WTC11 (cell line): ENCODE measurements around the gene GBA2. TPM values are rescaled to one million over a fixed set of nuclear protein-coding genes. Genes with fewer than 3 reads are reported as not detected.

Experiments used
- ATAC-seq: fragments of 200-7000 bp; cut with Tn5 transposase; 2 replicates; pipeline ENCODE4 v1.10.0; 2021; ENCODE audit warnings: mild to moderate bottlenecking, moderate library complexity
- CTCF ChIA-PET: fragments of 300-600 bp; sonication (Branson Sonifier 250); formaldehyde crosslinking; loops from one replicate; lab custom pipeline; 2021; ENCODE audit warnings: antibody characterized with exemption; lab: Charles Lee
- POLR2A ChIA-PET: fragments of 350-600 bp; sonication (Branson Sonifier 250); formaldehyde crosslinking; loops from one replicate; lab custom pipeline; 2021; ENCODE audit warnings: antibody characterized with exemption; lab: Charles Lee
- DNase-seq: peaks from one replicate; pipeline ENCODE4 v3.0.0; 2021; ENCODE audit warnings: low spot score
- H3K27ac Mint-ChIP-seq: 2 replicates; pipeline ENCODE4 v1.8.0; 2021; ENCODE audit warnings: mixed read lengths
- H3K27me3 Mint-ChIP-seq: 2 replicates; pipeline ENCODE4 v1.8.0; 2021; ENCODE audit warnings: low read depth, mild to moderate bottlenecking, moderate library complexity, mixed read lengths
- H3K36me3 Mint-ChIP-seq: 2 replicates; pipeline ENCODE4 v1.8.0; 2021; ENCODE audit warnings: mixed read lengths
- H3K4me1 Mint-ChIP-seq: 2 replicates; pipeline ENCODE4 v1.8.0; 2022; ENCODE audit warnings: mixed read lengths
- H3K4me3 Mint-ChIP-seq: 2 replicates; pipeline ENCODE4 v1.8.0; 2021; ENCODE audit warnings: mild to moderate bottlenecking, moderate library complexity, mixed read lengths
- H3K9me3 Mint-ChIP-seq: 2 replicates; pipeline ENCODE4 v1.8.0; 2021; ENCODE audit warnings: mixed read lengths
- ELF4 ChIP-seq: sonication (generic); formaldehyde crosslinking; IDR thresholded peaks from 2 replicates; pipeline ENCODE4 v1.8.1; 2022; ENCODE audit warnings: low read depth, mild to moderate bottlenecking, moderate library complexity, missing genetic modification reagents
- ESRRA ChIP-seq: sonication (generic); formaldehyde crosslinking; IDR thresholded peaks from 2 replicates; pipeline ENCODE4 v1.8.1; 2022; ENCODE audit warnings: mild to moderate bottlenecking, missing genetic modification reagents, borderline replicate concordance
- ETV6 ChIP-seq: sonication (generic); formaldehyde crosslinking; IDR thresholded peaks from 2 replicates; pipeline ENCODE4 v1.8.1; 2022; ENCODE audit warnings: mild to moderate bottlenecking, missing genetic modification reagents
- GTF2I ChIP-seq: fragments of 250-450 bp; sonication (Bioruptor Pico); conservative IDR thresholded peaks from 2 replicates; pipeline ENCODE4 v1.4.0; 2021; ENCODE audit warnings: mild to moderate bottlenecking
- JAZF1 ChIP-seq: fragments of 250-450 bp; sonication (Bioruptor Pico); IDR thresholded peaks from 2 replicates; pipeline ENCODE4 v1.9.0; 2021; ENCODE audit warnings: moderate library complexity, mild to moderate bottlenecking, inconsistent platforms
- KAT7 ChIP-seq: sonication (generic); formaldehyde crosslinking; IDR thresholded peaks from 2 replicates; pipeline ENCODE4 v1.8.1; 2023; ENCODE audit warnings: missing genetic modification reagents, mild to moderate bottlenecking, borderline replicate concordance
- MYBL2 ChIP-seq: sonication (generic); formaldehyde crosslinking; IDR thresholded peaks from 2 replicates; pipeline ENCODE4 v1.8.1; 2023; ENCODE audit warnings: mild to moderate bottlenecking, moderate library complexity, missing genetic modification reagents
- NFATC4 ChIP-seq: fragments of 250-450 bp; sonication (Bioruptor Pico); IDR thresholded peaks from 2 replicates; pipeline ENCODE4 v1.9.0; 2021; ENCODE audit warnings: mild to moderate bottlenecking
- NR3C1 ChIP-seq: sonication (generic); formaldehyde crosslinking; conservative IDR thresholded peaks from 2 replicates; pipeline ENCODE4 v1.8.1; 2023; ENCODE audit warnings: low read depth, mild to moderate bottlenecking, missing genetic modification reagents
- OVOL2 ChIP-seq: fragments of 250-450 bp; sonication (Bioruptor Pico); IDR thresholded peaks from 2 replicates; pipeline ENCODE4 v1.9.0; 2021; ENCODE audit warnings: mild to moderate bottlenecking, borderline replicate concordance
- TEAD4 ChIP-seq: sonication (generic); formaldehyde crosslinking; IDR thresholded peaks from 2 replicates; pipeline ENCODE4 v1.8.0; 2022; ENCODE audit warnings: mild to moderate bottlenecking, missing genetic modification reagents
- ZNF423 ChIP-seq: fragments of 250-450 bp; sonication (Bioruptor Pico); IDR thresholded peaks from 2 replicates; pipeline ENCODE4 v2.1.2; 2022; ENCODE audit warnings: mild to moderate bottlenecking, moderate library complexity
- total RNA-seq: library from RNA; stranded (reverse); gene quantifications from 3 replicates; pipeline ENCODE4 v1.2.3, GENCODE V29; 2021
- TF ChIP-seq, protein P1 (sequence below): fragments of 250-450 bp; sonication (Bioruptor Pico); IDR thresholded peaks from 2 replicates; pipeline ENCODE4 v1.9.0; 2021; ENCODE audit warnings: mild to moderate bottlenecking, borderline replicate concordance
- TF ChIP-seq, protein P2 (sequence below): sonication (generic); formaldehyde crosslinking; IDR thresholded peaks from 2 replicates; pipeline ENCODE4 v1.8.0; 2022; ENCODE audit warnings: mild to moderate bottlenecking, missing genetic modification reagents
- TF ChIP-seq, protein P3 (sequence below): fragments of 250-450 bp; sonication (Bioruptor Pico); conservative IDR thresholded peaks from 2 replicates; pipeline ENCODE4 v1.9.0; 2021; ENCODE audit warnings: mild to moderate bottlenecking
- TF ChIP-seq, protein P4 (sequence below): sonication (generic); formaldehyde crosslinking; conservative IDR thresholded peaks from 2 replicates; pipeline ENCODE4 v1.8.1; 2022; ENCODE audit warnings: mild to moderate bottlenecking, missing genetic modification reagents
- TF ChIP-seq, protein P5 (sequence below): sonication (generic); formaldehyde crosslinking; IDR thresholded peaks from 2 replicates; pipeline ENCODE4 v1.8.1; 2023; ENCODE audit warnings: mild to moderate bottlenecking, moderate library complexity, missing genetic modification reagents
- TF ChIP-seq, protein P6 (sequence below): sonication (generic); formaldehyde crosslinking; IDR thresholded peaks from 2 replicates; pipeline ENCODE4 v1.8.1; 2022; ENCODE audit warnings: low read depth, mild to moderate bottlenecking, moderate library complexity, missing genetic modification reagents, borderline replicate concordance
- TF ChIP-seq, protein P7 (sequence below): sonication (generic); formaldehyde crosslinking; IDR thresholded peaks from 2 replicates; pipeline ENCODE4 v1.8.1; 2023; ENCODE audit warnings: mild to moderate bottlenecking, missing genetic modification reagents, borderline replicate concordance

GBA2 gene
- total RNA-seq, 1 experiment from 2014 or later, result 104 TPM

DNA sequence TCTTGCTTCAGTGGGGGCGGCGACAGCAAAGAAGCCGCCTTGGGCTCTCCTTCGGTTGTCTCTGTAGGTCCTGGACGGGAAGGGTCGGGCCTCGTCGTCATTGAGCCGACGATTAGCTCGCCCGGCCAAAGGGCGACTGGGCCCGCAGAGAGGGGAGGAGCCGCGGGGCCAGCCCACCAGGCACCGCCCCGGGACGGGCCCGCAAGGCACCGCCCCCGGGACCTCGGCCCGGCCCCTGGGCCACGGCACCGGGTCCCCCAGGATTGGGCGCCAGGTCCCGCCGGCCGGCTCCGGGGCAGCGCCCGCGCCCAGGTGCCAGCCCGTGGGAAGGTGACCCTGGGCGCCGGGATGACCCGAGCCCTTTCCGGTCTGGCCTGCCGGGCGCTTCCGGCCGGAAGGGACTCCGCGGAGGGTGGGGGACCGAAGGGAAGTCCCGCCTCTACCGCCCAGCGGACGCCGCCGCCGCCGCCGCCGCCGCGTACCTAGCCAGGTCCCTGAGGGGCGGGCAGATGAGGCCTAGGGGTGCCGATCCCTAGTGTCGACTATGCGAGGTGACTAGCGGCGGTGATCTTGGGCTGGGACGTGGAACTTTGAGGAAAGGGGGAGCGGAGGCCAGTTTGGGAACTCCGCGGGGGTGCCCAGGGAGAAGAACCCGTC lies at the start of gene GBA2, which contains the start of gene RGP1 (continued):
- TF ChIP-seq, protein P1, sequence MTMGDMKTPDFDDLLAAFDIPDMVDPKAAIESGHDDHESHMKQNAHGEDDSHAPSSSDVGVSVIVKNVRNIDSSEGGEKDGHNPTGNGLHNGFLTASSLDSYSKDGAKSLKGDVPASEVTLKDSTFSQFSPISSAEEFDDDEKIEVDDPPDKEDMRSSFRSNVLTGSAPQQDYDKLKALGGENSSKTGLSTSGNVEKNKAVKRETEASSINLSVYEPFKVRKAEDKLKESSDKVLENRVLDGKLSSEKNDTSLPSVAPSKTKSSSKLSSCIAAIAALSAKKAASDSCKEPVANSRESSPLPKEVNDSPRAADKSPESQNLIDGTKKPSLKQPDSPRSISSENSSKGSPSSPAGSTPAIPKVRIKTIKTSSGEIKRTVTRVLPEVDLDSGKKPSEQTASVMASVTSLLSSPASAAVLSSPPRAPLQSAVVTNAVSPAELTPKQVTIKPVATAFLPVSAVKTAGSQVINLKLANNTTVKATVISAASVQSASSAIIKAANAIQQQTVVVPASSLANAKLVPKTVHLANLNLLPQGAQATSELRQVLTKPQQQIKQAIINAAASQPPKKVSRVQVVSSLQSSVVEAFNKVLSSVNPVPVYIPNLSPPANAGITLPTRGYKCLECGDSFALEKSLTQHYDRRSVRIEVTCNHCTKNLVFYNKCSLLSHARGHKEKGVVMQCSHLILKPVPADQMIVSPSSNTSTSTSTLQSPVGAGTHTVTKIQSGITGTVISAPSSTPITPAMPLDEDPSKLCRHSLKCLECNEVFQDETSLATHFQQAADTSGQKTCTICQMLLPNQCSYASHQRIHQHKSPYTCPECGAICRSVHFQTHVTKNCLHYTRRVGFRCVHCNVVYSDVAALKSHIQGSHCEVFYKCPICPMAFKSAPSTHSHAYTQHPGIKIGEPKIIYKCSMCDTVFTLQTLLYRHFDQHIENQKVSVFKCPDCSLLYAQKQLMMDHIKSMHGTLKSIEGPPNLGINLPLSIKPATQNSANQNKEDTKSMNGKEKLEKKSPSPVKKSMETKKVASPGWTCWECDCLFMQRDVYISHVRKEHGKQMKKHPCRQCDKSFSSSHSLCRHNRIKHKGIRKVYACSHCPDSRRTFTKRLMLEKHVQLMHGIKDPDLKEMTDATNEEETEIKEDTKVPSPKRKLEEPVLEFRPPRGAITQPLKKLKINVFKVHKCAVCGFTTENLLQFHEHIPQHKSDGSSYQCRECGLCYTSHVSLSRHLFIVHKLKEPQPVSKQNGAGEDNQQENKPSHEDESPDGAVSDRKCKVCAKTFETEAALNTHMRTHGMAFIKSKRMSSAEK (CRISPR knock-in tag), result no peak
- TF ChIP-seq, protein P2, sequence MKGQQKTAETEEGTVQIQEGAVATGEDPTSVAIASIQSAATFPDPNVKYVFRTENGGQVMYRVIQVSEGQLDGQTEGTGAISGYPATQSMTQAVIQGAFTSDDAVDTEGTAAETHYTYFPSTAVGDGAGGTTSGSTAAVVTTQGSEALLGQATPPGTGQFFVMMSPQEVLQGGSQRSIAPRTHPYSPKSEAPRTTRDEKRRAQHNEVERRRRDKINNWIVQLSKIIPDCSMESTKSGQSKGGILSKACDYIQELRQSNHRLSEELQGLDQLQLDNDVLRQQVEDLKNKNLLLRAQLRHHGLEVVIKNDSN, result no peak
- TF ChIP-seq ELF4 (CRISPR knock-in tag) (0 out of 2 replicates have a peak, but pooled peaks have one; percentile 8), TEAD4 (no peak), KAT7 (CRISPR knock-in tag) (peak; percentile 51; the same call in 1 of the 2 replicates), MYBL2 (CRISPR knock-in tag) (no peak), ESRRA (CRISPR knock-in tag) (peak; percentile 73; the same call in 1 of the 2 replicates), ETV6 (peak; percentile 37; the same call in 1 of the 2 replicates)
- TF ChIP-seq, protein P3, sequence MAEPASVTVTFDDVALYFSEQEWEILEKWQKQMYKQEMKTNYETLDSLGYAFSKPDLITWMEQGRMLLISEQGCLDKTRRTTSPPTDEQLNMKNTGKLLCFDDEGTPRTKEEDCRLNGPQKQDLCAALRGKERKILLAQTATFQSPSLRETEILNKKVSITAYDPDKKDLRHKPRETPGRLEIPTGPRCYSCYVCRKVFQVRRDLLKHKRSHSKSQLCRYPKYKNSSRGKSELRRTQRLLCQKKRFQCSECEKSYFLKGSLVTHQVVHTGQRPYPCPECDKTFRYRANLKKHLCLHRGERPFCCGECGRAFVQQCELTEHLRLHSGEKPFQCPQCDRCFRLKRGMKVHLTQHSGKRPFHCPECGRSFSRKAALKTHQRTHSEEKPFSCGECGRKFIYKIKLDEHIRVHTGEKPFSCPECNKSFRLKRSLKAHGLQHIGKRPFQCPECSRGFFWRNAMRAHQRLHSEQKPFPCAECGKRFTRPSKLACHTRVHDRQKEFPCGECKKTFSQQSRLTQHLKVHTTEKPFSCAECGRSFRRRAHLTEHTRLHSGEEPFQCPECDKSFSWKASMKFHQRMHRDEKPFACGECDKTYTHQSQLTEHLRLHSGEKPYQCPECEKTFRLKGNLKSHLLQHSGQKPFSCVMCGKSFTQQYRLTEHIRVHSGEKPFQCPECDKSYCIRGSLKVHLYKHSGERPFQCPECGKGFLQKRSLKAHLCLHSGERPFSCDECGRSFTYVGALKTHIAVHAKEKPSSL, result no peak
- TF ChIP-seq, protein P4, sequence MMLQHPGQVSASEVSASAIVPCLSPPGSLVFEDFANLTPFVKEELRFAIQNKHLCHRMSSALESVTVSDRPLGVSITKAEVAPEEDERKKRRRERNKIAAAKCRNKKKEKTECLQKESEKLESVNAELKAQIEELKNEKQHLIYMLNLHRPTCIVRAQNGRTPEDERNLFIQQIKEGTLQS (CRISPR knock-in tag), result no peak
- TF ChIP-seq, protein P5, sequence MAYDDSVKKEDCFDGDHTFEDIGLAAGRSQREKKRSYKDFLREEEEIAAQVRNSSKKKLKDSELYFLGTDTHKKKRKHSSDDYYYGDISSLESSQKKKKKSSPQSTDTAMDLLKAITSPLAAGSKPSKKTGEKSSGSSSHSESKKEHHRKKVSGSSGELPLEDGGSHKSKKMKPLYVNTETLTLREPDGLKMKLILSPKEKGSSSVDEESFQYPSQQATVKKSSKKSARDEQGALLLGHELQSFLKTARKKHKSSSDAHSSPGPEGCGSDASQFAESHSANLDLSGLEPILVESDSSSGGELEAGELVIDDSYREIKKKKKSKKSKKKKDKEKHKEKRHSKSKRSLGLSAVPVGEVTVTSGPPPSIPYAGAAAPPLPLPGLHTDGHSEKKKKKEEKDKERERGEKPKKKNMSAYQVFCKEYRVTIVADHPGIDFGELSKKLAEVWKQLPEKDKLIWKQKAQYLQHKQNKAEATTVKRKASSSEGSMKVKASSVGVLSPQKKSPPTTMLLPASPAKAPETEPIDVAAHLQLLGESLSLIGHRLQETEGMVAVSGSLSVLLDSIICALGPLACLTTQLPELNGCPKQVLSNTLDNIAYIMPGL (CRISPR knock-in tag), result no peak; the same call in 1 of the 2 replicates
- TF ChIP-seq, all 79 proteins: peak for 8

DNA sequence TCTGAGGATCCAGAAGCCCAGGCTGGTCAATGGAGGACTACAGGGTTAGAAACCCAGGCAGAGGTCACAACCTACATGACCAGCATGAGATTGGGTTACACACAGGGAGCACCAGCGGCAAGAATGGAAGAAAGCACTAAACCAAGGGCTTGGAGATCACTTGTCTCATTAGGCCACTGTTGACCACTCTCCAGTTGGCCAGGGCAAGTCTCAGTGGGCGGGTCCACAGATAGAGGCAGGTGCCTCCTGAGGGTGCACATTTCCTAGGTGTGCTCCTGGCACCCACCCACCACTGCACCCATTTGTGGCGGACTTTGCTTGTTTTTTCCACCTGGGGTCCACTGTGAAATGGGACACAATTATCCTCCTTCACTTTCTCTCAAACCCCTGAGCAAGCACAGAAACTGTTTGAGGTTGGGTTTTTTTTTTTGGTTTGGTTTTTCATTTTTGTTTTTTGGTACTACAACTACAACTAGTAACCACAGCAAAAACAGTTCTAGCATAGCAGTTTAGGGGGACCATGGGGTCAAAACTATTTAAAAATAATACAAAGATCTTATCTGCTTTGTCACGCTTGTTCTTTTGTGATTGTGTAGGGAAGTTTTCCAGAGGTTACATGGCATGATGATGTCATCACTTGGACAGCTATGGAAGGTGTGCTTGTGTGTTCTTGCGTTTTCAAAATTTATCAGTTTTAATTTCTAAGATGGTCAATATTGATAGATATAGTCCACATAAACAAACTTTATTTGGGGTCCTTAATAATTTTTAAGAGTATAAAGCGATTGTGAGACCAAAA lies 48.5 kb upstream of the GBA2 start:
- no peak overlapping the region for H3K4me3 Mint-ChIP-seq
- peaks cover 6% of the 10 kb centered on the region for H3K4me1 Mint-ChIP-seq
- no peaks in the 10 kb centered on the region for H3K9me3 Mint-ChIP-seq
- no peak overlapping the region for H3K27ac Mint-ChIP-seq
- H3K27me3 Mint-ChIP-seq, result no peaks in the 10 kb centered on the region
- ATAC-seq, result no peak
- CTCF ChIA-PET, result interaction anchor here (1.0 to 1.8 kb wide), 5 partner anchors 17 to 85 kb away, joined by 3 to 6 read pairs (median 6); partner anchors contain the start of gene HINT2
- DNase-seq, result no peak
- POLR2A ChIA-PET, result interaction anchor here (1.2 kb wide), 1 partner anchor 17 kb away, joined by 4 read pairs; the partner anchor contains the start of gene HINT2
- H3K36me3 Mint-ChIP-seq, result no peaks in the 10 kb centered on the region; the same call in 1 of the 2 replicates
- no peak for TF ChIP-seq GTF2I (CRISPR knock-in tag)
- TF ChIP-seq NFATC4 (CRISPR knock-in tag), result no peak
- no peak for TF ChIP-seq ZNF423 (CRISPR knock-in tag)
- TF ChIP-seq, protein P6, sequence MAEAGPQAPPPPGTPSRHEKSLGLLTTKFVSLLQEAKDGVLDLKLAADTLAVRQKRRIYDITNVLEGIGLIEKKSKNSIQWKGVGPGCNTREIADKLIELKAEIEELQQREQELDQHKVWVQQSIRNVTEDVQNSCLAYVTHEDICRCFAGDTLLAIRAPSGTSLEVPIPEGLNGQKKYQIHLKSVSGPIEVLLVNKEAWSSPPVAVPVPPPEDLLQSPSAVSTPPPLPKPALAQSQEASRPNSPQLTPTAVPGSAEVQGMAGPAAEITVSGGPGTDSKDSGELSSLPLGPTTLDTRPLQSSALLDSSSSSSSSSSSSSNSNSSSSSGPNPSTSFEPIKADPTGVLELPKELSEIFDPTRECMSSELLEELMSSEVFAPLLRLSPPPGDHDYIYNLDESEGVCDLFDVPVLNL (CRISPR knock-in tag), result no peak
- no peak for TF ChIP-seq JAZF1 (CRISPR knock-in tag)
- TF ChIP-seq, protein P7, sequence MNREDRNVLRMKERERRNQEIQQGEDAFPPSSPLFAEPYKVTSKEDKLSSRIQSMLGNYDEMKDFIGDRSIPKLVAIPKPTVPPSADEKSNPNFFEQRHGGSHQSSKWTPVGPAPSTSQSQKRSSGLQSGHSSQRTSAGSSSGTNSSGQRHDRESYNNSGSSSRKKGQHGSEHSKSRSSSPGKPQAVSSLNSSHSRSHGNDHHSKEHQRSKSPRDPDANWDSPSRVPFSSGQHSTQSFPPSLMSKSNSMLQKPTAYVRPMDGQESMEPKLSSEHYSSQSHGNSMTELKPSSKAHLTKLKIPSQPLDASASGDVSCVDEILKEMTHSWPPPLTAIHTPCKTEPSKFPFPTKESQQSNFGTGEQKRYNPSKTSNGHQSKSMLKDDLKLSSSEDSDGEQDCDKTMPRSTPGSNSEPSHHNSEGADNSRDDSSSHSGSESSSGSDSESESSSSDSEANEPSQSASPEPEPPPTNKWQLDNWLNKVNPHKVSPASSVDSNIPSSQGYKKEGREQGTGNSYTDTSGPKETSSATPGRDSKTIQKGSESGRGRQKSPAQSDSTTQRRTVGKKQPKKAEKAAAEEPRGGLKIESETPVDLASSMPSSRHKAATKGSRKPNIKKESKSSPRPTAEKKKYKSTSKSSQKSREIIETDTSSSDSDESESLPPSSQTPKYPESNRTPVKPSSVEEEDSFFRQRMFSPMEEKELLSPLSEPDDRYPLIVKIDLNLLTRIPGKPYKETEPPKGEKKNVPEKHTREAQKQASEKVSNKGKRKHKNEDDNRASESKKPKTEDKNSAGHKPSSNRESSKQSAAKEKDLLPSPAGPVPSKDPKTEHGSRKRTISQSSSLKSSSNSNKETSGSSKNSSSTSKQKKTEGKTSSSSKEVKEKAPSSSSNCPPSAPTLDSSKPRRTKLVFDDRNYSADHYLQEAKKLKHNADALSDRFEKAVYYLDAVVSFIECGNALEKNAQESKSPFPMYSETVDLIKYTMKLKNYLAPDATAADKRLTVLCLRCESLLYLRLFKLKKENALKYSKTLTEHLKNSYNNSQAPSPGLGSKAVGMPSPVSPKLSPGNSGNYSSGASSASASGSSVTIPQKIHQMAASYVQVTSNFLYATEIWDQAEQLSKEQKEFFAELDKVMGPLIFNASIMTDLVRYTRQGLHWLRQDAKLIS (CRISPR knock-in tag), result no peak
- TF ChIP-seq OVOL2 (CRISPR knock-in tag), result no peak
- no peak for TF ChIP-seq NR3C1 (CRISPR knock-in tag)
- no peak for TF ChIP-seq ETV6
